Measurements from ENCODE around the gene HDGF.

Gene HDGF

DNA sequence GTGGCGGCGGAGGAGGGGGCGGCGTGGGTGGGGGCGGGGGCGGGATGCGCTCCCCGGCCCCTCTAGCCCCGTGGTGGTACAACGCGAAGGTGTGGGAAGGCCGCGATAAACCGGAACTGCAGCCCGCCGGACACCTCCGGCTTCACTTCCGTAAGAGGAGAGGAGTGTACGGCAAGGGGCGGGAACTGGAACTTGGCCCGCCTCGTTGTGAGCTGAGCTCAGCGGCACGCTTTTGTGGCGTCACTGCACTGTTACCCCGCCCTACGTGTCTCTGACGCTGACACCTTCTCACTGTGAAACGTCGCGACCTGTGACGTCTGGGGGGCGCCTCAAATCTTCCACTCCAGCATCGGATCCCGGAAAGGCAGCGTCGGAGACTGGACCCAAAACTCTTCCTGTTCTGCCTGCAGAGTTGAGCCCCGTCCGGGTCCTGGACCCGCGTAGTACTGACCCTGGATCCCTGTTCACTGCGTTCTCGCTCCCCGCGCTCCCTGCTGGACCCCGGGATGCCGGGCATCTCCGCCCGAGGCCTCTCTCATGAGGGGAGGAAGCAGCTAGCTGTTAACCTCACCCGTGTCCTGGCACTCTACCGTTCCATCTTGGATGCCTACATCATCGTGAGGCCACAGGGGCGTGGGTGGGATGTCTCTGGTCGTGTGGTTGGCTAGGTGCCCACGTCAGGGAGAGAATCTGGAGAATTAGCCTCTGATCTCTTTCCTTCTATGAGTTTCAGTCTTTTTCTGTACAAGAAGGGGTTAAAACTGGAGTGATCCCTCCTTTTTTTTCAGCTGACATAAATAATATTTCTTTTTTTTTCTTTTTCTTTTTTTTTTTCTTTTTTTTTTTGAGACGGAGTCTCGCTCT lies 22.6 kb downstream of the HDGF start, which contains the start of gene ISG20L2:
Gene ISG20L2, minus strand, starts transcription at position 168 of the 864 bp plus-strand sequence. CDS start 1,114 bp downstream, outside the sequence.
- DNase-seq, result peak; percentile 97
- in situ Hi-C loops (cut with MboI; ENCODE audit: low pct_unique_long_range_greater_than_20kb, low sequenced_read_pairs), result no loop called here

DNA sequence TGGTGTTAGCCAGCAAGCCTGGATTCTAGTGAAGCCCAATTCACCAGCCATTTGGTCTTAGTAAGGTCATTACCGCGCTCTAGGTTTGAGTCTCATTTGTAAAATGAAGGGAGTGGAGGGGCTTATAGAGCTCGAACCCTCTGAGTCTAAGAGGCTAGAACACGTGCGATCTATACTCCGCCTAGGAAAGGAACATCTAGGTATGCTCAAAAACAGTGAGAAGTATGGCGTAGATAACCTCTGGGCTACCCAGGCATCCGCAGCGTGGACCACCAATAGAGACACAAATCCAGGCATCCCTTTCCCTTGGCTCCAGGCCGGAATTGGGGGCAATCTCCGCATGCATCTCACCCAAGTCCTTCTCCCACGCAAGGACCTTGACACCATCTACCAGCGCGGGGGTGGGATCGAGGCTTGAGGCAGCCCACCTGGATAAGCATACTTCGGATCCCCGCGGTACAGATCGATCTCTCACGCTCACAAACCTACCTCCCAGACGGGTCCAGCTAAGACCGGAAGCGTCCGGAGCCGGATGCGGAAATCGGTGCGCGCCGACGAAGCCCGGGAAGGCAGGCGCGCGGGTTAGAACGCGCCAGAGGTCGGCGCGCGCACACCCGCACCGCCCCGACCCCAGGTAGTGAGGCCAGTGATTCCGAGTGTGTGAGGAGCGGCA lies 23.4 kb downstream of the HDGF start, which contains the start of gene METTL25B:
Gene METTL25B, plus strand, starts transcription at position 544 of the 673 bp plus-strand sequence. CDS start 636 bp downstream, outside the sequence.
- peak; percentile 77 for DNase-seq
- in situ Hi-C loops (cut with MboI; ENCODE audit: low pct_unique_long_range_greater_than_20kb, low sequenced_read_pairs), result no loop called here

DNA sequence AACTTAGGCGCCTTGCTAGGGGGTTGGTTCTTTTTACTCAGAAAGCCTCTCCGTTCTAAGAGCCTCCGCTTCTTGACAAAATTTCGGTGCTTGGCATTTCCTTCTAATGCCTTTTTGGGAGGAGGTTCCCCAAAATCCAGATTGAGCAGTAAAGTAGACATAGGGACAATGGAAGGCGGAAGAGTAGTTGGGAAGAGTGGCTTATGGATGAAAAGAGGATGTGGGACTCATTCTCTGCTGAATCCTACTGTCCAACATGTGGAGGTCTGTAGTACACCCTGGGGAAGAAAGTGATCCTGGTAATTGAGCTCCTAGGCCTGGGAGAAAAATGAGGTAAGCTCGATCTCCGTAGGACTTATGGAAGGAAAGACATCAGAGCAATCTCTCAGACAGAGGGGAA lies 24.0 kb downstream of the HDGF start:
- in situ Hi-C loops (cut with MboI; ENCODE audit: low pct_unique_long_range_greater_than_20kb, low sequenced_read_pairs), result no loop called here
- DNase-seq, result no peak

DNA sequence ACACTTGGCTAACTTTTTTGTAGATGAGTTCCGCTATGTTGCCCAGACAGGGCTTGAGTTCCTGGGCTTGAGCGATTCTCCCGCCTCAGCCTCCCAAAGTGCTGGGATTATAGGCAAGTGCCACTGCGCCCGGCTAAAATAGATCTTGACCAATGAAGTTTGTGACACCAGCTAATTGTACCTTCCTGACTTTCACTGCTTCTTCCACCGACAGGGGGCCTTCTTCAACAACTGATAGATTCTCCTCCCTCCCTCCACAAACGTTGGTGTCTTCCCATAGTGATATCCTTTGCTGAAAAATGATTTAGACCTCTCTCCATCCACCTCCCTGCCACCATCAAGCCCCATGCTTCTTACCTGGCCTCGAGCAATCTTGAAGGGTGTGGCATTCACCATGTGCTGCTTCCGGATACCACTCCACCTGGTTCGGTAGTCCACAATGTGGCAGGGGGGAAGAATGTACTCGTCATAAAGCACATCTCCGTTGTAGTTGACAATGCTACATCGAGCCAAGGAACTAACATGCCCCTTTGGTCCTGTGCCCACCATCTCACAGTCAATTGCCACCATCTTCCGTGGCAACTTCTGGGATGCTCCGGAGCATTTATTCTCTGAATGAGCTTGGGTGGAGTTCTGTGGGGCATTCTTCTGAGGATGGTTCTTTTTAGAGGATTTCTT lies 24.8 kb downstream of the HDGF start:
- peak; percentile 84 for DNase-seq
- in situ Hi-C loops (cut with MboI; ENCODE audit: low pct_unique_long_range_greater_than_20kb, low sequenced_read_pairs), result no loop called here

DNA sequence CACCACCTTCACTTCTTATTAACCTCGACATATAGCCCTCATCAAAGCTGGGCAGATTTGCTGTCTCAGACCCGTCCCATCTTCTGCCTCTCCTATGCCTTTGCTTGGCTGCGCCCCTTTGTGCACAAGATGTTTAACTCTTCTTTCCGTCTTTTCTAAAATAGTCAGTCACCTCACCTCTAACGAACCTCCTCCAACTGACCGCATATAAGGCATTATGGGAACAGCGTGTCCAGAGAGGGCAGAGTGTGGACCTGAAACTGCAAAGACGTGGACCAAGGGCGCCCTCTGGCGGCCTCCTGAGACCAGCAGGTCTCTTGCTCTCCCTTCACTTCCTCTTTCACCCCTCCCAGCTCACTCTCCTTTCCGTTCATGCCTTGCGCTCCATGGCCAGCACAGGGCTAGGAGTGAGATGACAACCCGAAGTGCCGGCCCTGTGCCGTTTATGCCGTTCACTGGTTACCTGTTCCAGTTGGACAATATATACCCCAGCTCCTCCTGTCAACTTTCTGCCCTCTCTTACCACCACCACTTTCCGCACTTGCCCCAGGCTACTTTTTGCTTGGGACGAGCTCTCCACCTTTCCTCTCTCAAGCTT lies 25.7 kb downstream of the HDGF start:
- DNase-seq, result peak; percentile 97
- in situ Hi-C loops (cut with MboI; ENCODE audit: low pct_unique_long_range_greater_than_20kb, low sequenced_read_pairs), result no loop called here

DNA sequence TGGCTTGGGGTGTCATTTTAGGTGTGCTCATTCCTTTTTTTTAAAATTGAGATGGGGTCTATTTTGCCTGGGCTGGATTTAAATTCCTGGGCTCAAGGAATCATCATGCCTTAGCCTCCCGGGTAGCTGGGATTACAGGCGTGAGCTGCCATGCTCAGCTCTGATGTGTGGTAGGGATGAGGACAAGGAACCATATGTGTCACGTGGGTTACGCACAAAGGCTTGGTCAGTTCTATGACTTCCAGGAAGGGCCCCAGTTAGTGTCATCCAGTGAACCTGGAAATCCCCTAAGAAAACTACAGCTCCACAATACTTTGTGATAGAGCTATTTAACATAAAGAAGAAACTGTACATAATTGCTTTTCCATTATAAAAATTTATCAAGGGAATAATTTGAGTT lies 29.9 kb downstream of the HDGF start:
- in situ Hi-C loops (cut with MboI; ENCODE audit: low pct_unique_long_range_greater_than_20kb, low sequenced_read_pairs), result no loop called here
- no peak for DNase-seq

DNA sequence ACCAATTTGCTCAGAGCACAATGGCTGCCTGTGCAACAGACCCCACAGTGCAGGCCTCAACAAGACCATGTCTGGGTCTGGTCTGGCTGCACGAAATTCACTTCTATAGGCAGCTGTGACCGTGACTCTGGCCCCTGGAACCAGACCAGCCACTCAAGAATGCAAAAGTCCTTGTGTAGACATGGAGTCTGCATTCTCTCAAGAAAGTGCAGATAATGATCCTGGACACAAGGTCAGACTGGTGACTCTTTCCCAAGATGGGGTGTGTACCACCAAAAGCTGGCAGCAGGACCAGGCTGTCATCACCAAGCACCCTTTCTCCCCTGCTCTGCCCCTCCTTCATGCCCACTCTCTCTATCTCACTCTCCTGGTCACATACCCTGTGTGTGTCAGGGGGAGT lies 30.3 kb downstream of the HDGF start:
- DNase-seq, result no peak
- in situ Hi-C loops (cut with MboI; ENCODE audit: low pct_unique_long_range_greater_than_20kb, low sequenced_read_pairs), result no loop called here

DNA sequence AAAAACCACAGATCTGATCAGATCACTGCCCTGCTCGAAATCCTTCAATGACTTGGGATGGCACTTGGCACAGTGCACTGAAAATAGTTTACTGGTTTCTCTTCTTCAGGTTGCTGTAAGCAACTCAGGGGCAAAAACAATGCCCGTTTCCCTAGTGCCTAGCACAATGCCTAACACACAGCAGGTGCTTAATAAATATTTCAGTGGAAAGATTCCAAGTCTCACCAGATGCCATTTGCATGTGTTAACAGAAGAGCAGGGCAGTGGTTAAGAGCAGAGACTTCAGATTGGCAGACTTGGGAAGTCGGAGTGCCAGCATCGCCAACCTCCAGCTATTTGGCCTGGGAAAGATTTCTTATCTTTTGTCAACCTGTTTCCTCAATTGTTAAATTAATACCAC lies 34.1 kb downstream of the HDGF start:
- DNase-seq, result no peak
- in situ Hi-C loops (cut with MboI; ENCODE audit: low pct_unique_long_range_greater_than_20kb, low sequenced_read_pairs), result no loop called here

DNA sequence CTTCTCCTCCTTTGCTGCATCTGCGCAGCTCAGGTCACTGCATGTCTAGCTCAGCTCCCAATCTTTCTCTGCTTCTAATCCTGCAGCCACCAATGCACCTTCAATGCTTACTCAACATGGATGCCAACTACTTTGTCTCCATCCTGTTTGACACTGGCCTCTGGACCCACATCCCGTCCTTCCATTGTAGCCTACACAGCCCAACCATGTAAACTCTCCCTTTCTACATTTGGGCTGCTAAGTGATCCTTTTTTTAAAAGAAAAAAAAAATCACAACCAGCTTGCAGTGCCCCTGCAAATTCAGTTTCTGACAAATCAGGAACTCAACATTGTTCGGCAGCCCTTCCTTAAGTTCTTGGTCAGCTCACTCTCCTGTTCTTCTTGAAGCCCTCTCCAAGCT lies 36.6 kb downstream of the HDGF start:
- in situ Hi-C loops (cut with MboI; ENCODE audit: low pct_unique_long_range_greater_than_20kb, low sequenced_read_pairs), result no loop called here
- DNase-seq, result no peak

DNA sequence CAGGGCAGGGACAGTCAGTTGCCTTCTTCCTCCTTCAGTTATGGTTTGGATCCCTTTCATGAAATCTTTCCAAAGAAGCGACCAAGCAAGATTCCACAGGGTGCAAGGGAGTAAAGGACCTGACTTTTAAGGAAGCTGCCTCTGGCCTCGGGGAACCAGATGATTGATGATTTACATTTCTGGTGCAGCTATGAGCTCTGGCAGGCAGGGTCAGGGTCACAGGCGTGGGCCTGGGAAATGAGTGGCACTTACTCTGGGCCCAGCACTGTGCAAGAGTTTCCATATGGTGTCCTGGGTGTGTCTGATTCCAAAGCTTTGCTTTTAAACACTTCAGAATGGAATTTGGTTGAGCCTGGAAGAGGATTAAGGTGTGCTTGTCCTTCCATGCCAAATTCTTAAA lies 38.8 kb downstream of the HDGF start:
- in situ Hi-C loops (cut with MboI; ENCODE audit: low pct_unique_long_range_greater_than_20kb, low sequenced_read_pairs), result no loop called here
- DNase-seq, result no peak

DNA sequence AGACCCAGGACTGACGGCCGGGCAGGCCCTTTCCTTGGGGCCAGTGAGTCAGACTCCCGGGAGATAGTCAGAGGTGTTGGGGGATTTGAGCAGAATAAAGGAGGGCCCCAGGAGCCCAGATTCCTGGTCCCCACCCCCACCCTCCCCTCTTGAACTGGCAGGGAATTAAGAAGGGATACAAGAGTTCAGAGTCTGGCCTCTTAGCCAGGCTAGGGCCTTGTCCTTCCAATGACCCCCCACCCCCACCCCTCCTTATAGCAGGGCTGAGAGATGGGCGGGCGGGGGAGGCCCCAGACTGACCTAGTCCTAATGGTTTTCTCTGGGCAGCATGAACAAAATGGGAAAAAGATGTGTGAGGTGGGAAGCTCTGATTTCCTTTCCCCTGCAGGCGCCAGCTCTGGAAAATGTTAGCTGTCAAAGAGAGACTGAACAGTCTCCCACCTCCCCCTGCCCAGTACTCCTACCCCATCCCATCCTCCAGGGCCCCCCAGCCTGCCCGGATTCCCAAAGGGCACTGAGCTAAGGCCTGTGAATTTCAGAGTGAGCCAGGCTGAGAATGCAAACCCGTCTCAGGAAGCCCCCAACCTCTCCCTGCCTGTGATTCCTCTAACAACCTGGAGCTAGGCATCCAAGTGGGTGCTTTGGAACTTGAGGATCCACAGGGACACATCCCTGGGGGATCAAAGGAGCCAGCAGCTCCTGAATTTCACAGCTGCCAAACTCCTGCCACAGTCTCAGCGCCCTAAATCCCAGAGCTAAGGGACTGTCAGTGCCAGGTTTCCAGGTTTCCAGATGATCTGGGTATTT lies 40.3 kb downstream of the HDGF start:
- in situ Hi-C loops (cut with MboI; ENCODE audit: low pct_unique_long_range_greater_than_20kb, low sequenced_read_pairs), result no loop called here
- no peak for DNase-seq

DNA sequence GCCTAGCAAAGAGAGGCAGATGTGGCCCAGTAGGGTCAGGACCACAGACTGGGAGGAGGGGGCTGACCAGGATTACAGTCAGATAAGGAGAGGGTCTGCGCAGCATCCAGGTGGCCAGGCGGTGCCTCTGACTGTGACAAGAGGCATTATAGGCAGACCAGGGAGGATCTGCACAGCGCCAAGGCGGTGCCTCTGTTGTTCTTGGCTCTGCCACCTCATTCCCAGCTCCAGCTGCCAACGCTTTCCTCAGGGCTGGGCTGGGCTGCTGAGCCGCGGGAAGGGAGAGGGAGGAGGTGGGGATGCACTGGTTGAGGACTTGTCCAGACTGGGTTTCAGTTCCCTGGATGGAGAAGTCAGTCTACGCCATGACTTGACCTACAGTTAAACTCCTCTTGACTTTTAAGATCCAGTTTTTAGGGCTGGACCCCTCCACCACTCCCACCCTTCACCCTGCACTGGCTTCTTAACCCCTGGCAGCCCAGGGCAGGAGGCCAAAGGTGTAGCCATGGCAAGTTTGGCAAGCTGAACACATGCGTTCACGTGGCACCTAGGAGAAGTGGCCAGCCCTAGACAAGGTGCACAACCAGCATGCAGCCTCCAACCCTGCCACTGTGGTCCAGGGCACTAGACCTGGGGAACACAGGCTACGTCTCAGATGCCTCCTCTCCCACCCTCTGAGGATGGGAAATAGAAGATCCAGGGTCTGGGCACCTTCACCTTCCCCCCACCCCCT lies 41.6 kb downstream of the HDGF start:
- DNase-seq, result no peak
- in situ Hi-C loops (cut with MboI; ENCODE audit: low pct_unique_long_range_greater_than_20kb, low sequenced_read_pairs), result no loop called here

DNA sequence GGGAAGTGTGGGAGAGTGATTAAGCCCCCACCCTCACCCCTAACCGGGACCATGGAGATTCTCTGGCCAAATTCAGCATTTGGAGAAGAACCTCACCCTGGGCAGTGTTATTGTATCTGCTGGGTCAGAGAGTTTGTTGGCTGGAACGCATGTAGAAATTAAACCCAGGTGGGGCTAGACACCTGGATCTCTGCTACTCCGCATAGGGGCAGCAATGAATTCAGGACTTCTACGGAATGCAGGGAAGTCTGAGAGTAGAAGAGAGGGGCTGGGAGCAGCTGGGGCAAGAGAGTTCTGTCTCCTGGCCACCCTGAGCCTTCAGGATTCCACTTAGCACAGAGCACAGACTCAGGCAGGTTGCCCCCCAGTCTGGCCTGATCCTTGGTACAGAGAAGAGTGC lies 42.4 kb downstream of the HDGF start:
- DNase-seq, result no peak
- in situ Hi-C loops (cut with MboI; ENCODE audit: low pct_unique_long_range_greater_than_20kb, low sequenced_read_pairs), result no loop called here

DNA sequence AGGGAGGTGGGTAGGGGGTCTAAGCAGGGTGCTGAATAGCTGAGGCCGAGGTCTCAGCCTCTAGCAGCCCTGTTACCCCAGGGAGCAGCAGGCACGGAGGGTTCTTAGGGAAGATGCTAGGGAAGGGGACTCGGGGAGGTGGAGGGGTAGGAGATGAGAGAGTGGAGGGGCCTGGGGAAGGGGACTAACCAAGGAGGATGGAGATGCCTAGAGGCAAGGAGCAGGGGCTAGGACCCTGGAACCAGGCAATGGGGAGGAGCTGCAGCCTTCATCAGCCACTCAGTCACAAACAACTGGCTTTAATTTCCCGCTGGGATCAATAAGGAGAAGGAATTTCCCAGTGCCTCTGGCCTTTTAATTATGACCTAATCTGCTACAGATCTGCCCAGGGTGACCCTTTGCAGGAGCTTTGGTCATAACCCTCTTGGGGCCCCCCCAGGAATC lies 43.2 kb downstream of the HDGF start:
- in situ Hi-C loops (cut with MboI; ENCODE audit: low pct_unique_long_range_greater_than_20kb, low sequenced_read_pairs), result no loop called here
- no peak for DNase-seq

DNA sequence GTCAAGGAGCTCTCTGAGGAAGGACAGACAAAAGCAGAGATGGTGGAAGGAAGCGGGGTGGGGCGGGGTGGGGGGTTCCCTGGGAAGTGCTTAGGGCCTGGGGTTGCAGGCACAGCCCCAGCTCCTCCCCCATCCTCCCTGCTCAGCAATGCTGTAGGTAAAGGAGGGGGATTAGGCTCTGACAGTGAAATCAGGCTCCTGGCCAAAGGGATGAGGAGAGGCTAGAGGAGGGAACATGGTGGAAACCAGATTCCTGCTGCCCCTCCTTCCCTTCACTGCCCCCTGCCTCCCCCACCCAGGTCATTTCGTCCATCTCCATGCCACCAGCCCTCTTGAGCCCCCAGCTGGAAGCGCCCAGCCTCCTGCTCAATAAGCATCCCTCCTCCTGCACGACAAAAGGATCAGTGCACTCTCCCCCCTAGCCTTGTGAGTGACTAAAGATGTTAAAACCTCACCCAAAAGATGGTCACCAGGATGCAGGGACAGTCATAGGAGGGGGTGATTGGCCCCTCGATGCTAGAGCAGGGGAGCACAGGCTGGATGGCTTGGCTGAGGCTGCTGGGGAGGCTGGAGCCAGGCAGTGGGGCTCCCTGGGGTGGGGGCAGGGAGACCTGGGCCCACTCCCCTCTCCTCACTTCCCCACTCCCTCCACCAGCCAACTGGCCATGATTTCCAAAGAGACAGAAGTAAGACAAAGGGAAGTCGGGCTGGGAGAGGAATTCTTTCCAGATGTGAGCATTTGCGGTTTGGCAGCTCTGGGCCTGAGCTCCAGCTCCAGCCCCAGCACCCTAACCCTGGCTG lies 43.9 kb downstream of the HDGF start:
- DNase-seq, result no peak
- in situ Hi-C loops (cut with MboI; ENCODE audit: low pct_unique_long_range_greater_than_20kb, low sequenced_read_pairs), result no loop called here

DNA sequence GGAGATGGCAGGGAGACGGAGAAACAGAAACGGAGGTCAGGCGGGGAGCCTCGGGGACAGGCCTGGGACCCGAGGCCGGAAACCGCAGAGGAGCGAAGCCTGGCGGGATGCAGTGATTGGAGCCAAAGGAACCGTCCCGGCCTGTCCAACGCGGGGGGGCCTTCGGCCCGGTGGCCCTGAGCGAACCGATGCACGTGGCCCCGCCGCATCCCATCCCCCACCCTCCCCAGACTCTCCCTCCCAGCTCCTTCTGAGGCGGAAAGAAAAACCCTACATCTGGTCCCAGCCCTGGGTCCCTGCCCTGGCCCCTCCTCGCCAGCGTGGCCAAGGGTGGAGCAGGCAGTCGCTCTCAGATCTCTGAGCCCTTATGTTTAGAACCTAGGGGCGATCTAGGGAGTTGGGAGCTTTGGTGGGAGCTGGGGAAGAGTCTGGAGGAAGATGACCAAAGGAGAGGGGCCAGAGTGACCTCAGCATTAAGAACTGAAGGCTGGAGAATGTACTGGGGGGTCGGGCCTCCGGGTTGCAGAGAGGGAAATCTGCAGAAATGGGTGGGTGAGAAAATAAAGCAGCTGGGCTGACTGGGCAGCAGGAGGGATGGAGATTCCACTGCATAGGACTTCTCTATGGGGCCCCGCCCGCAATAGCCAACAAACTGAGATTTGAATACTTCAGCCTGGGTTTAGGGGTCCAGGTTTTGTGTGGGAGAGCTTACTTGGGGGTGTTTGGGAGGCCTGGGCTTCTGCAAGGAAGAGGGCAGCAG lies 44.6 kb downstream of the HDGF start:
- no peak for DNase-seq
- in situ Hi-C loops (cut with MboI; ENCODE audit: low pct_unique_long_range_greater_than_20kb, low sequenced_read_pairs), result no loop called here

All from KBM-7 (cell line).